Transverse colon (tissue), 4 donors: Measurements from ENCODE around the gene MADD.

Experiments used
- POLR2A ChIP-seq: fragments of 450-650 bp; IDR thresholded peaks from one replicate; pipeline ENCODE4 v1.6.1; 2016; ENCODE audit warnings: antibody characterized with exemption, mild to moderate bottlenecking, moderate library complexity
- POLR2AphosphoS5 ChIP-seq, 3 donors: sonication (generic); formaldehyde crosslinking; IDR thresholded peaks; one replicate each; pipeline ENCODE4 v1.6.1; 2016; ENCODE audit warnings: antibody characterized with exemption in 3 of 3
- TF ChIP-seq, protein P1 (sequence below), 5 experiments: fragments of 200-600 bp in 3 of 5; fragments of 450-650 bp in 2 of 5; sonication (generic) in 3 of 5; IDR thresholded peaks; 1 replicate in 2 of 5; 2 replicates in 3 of 5; pipeline ENCODE4 v1.5.1; 2016 to 2017; ENCODE audit warnings: antibody characterized with exemption in 5 of 5, inconsistent platforms in 3 of 5, mild to moderate bottlenecking in 2 of 5, moderate library complexity in 1 of 5

GRCh38 chr11:47272706-47273105 is 2.8 kb downstream of the MADD start:
- TF ChIP-seq, protein P1, sequence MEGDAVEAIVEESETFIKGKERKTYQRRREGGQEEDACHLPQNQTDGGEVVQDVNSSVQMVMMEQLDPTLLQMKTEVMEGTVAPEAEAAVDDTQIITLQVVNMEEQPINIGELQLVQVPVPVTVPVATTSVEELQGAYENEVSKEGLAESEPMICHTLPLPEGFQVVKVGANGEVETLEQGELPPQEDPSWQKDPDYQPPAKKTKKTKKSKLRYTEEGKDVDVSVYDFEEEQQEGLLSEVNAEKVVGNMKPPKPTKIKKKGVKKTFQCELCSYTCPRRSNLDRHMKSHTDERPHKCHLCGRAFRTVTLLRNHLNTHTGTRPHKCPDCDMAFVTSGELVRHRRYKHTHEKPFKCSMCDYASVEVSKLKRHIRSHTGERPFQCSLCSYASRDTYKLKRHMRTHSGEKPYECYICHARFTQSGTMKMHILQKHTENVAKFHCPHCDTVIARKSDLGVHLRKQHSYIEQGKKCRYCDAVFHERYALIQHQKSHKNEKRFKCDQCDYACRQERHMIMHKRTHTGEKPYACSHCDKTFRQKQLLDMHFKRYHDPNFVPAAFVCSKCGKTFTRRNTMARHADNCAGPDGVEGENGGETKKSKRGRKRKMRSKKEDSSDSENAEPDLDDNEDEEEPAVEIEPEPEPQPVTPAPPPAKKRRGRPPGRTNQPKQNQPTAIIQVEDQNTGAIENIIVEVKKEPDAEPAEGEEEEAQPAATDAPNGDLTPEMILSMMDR (IDR thresholded peaks at IDR 0.05) = no peak
- no peak for TF ChIP-seq POLR2AphosphoS5 (IDR thresholded peaks at IDR 0.05)
- no peak for TF ChIP-seq POLR2A
